Neural crest cell (in vitro differentiated cells): Measurements from ENCODE around the gene ESRRB. TPM values are rescaled to one million over a fixed set of nuclear protein-coding genes. Genes with fewer than 3 reads are reported as not detected.

Experiments used
- DNase-seq: peaks from one replicate; pipeline ENCODE4 v3.0.0; 2021; ENCODE audit warnings: low read depth, mixed read lengths, low spot score
- H3K27ac Mint-ChIP-seq: one replicate; pipeline ENCODE4 v1.8.0; 2021; ENCODE audit warnings: mild to moderate bottlenecking, mixed read lengths; ENCODE audit not compliant: unreplicated experiment
- H3K27me3 Mint-ChIP-seq: 2 replicates; pipeline ENCODE4 v1.8.0; 2021; ENCODE audit warnings: low read depth, mild to moderate bottlenecking, mixed read lengths
- H3K36me3 Mint-ChIP-seq: 2 replicates; pipeline ENCODE4 v1.8.0; 2021; ENCODE audit warnings: low read depth, mild to moderate bottlenecking, mixed read lengths
- H3K4me1 Mint-ChIP-seq: 2 replicates; pipeline ENCODE4 v1.8.0; 2021; ENCODE audit warnings: mixed read lengths
- H3K4me3 Mint-ChIP-seq: one replicate; pipeline ENCODE4 v1.8.0; 2021; ENCODE audit warnings: mild to moderate bottlenecking, mixed read lengths
- H3K9me3 Mint-ChIP-seq: 2 replicates; pipeline ENCODE4 v1.8.0; 2021; ENCODE audit warnings: mixed read lengths
- CTCF ChIP-seq: fragments of 200-600 bp; sonication (generic); conservative IDR thresholded peaks from 2 replicates; pipeline ENCODE4 v1.5.0; 2021; ENCODE audit warnings: antibody characterized with exemption, mild to moderate bottlenecking
- total RNA-seq: library from RNA; stranded (reverse); gene quantifications from 2 replicates; pipeline ENCODE4 v1.2.1, GENCODE V29; 2021

Gene ESRRB
- total RNA-seq, 1 donor from 2014 or later, result 0.28 TPM

GRCh38 chr14:76394569-76394968 is 18.6 kb downstream of the ESRRB start:
- Mint-ChIP-seq H3K4me3 (no peak overlapping the region), H3K36me3 (no peaks in the 10 kb centered on the region), H3K9me3 (no peaks in the 10 kb centered on the region), H3K27ac (no peak overlapping the region), H3K27me3 (peaks cover 9% of the 10 kb centered on the region), H3K4me1 (no peaks in the 10 kb centered on the region)
- no peak for TF ChIP-seq CTCF
- no peak for DNase-seq

GRCh38 chr14:76395161-76395560 is 19.2 kb downstream of the ESRRB start:
- no peaks in the 10 kb centered on the region for H3K4me1 Mint-ChIP-seq
- no peaks in the 10 kb centered on the region for H3K36me3 Mint-ChIP-seq
- peaks cover 9% of the 10 kb centered on the region for H3K27me3 Mint-ChIP-seq

DNA sequence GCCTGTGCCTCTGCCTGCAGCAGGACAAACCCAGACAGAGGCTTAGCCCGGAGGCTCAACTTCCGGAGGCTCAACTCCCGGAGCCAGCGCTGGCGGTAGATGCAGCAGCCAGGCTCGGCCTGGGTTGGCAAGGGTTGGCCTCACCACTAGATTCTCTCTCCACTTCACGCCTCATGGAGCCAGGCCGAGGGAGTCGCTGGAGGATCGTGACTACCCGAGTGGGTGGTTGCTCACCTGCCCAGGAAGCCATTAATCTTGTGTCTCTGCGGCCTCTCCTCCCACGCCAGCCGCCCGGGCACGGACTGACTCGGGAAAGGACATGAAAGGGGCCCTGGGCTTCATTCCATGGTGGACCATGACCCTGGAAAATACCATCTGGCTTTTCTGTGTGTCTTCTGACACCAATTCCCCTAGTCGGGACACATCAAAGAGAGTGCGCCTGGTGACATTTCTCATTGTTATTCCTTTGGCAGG is 20.8 kb downstream of the ESRRB start:
- no peak for DNase-seq
- Mint-ChIP-seq H3K4me1 (peaks cover 3% of the 10 kb centered on the region), H3K9me3 (no peaks in the 10 kb centered on the region), H3K4me3 (no peak overlapping the region), H3K27ac (no peak overlapping the region), H3K27me3 (peaks cover 9% of the 10 kb centered on the region), H3K36me3 (no peaks in the 10 kb centered on the region)
- no peak for TF ChIP-seq CTCF

More at GRCh38 chr14:76395161-76395560, 19.2 kb downstream of the ESRRB start:
- no peak for TF ChIP-seq CTCF
- no peak overlapping the region for H3K4me3 Mint-ChIP-seq
- H3K9me3 Mint-ChIP-seq, result no peaks in the 10 kb centered on the region
- no peak overlapping the region for H3K27ac Mint-ChIP-seq
- no peak for DNase-seq

- Mint-ChIP-seq H3K36me3 (no peaks in the 10 kb centered on the region), H3K27me3 (no peaks in the 10 kb centered on the region), H3K4me3 (no peak overlapping the region), H3K27ac (no peak overlapping the region), H3K4me1 (peaks cover 3% of the 10 kb centered on the region), H3K9me3 (no peaks in the 10 kb centered on the region)
- no peak for DNase-seq
- no peak for TF ChIP-seq CTCF
These were observed 29.7 kb downstream of the ESRRB start for GRCh38 chr14:76405627-76406026.

- TF ChIP-seq CTCF, result no peak
- H3K4me1 Mint-ChIP-seq, result no peaks in the 10 kb centered on the region
- H3K9me3 Mint-ChIP-seq, result no peaks in the 10 kb centered on the region
- no peak for DNase-seq
- H3K27ac Mint-ChIP-seq, result no peak overlapping the region
- H3K27me3 Mint-ChIP-seq, result peaks cover 8% of the 10 kb centered on the region
- no peak overlapping the region for H3K4me3 Mint-ChIP-seq
- no peaks in the 10 kb centered on the region for H3K36me3 Mint-ChIP-seq
These were observed 31.7 kb downstream of the ESRRB start for GRCh38 chr14:76407449-76408150.
